ENCODE measurements around the gene FAM135A.

- TF ChIP-seq, protein P1, sequence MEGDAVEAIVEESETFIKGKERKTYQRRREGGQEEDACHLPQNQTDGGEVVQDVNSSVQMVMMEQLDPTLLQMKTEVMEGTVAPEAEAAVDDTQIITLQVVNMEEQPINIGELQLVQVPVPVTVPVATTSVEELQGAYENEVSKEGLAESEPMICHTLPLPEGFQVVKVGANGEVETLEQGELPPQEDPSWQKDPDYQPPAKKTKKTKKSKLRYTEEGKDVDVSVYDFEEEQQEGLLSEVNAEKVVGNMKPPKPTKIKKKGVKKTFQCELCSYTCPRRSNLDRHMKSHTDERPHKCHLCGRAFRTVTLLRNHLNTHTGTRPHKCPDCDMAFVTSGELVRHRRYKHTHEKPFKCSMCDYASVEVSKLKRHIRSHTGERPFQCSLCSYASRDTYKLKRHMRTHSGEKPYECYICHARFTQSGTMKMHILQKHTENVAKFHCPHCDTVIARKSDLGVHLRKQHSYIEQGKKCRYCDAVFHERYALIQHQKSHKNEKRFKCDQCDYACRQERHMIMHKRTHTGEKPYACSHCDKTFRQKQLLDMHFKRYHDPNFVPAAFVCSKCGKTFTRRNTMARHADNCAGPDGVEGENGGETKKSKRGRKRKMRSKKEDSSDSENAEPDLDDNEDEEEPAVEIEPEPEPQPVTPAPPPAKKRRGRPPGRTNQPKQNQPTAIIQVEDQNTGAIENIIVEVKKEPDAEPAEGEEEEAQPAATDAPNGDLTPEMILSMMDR (IDR thresholded peaks at IDR 0.05; ENCODE audit: low read length): no peak
- no peak for TF ChIP-seq EZH2 (optimal IDR thresholded peaks at IDR 0.05; ENCODE audit: low read depth, low read length)
Measured at GRCh38 chr6:70390067-70390466, 23.2 kb upstream of the FAM135A start.
